ENCODE measurements around the gene HORMAD1. TPM values are rescaled to one million over a fixed set of nuclear protein-coding genes. Genes with fewer than 3 reads are reported as not detected.
"Not testable (repeated sequence)": the region's sequence is repeated elsewhere in the genome, so short reads cannot be mapped to it uniquely, and the experiment has no call there.

HORMAD1 gene
- 10 to 100 TPM in 1 of 4 donors, 1 to 10 TPM in 2, not detected in 1; 6.7 to 11.3 (median 8.4) TPM for total RNA-seq

DNA sequence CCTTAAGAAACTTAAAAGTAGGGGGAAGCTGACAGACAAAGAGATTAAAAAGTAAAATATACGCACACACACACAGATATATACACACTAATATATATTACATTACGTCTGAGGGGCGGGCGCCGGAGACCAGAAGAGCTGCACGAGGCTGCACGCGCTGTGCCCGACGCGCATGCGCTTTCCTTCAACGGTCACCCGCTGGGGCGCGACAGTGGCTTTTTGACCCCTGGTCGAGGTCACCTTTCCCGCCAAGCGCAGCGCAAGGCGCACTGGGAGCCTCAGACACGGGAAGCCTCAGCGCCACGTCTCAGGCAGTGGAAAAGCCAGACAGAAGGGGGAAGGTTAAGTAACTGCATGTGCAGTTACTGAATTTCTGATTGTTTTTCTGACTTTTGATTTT is at the start of gene HORMAD1:
HORMAD1 (minus strand) TSS at position 193 of the 400 bp plus-strand sequence. CDS start 1,390 bp downstream, outside the sequence.
- 97% methylated on average over 24 of the region's 24 CpGs for WGBS
- no peaks in the 10 kb centered on the region for H3K27me3 ChIP-seq
- no peak for DNase-seq (ENCODE audit: low spot score in 2 of 2)
- H3K4me1 ChIP-seq = no peaks in the 10 kb centered on the region
- H3K27ac ChIP-seq = no peak within 1 kb of the TSS
- TF ChIP-seq, protein P1, sequence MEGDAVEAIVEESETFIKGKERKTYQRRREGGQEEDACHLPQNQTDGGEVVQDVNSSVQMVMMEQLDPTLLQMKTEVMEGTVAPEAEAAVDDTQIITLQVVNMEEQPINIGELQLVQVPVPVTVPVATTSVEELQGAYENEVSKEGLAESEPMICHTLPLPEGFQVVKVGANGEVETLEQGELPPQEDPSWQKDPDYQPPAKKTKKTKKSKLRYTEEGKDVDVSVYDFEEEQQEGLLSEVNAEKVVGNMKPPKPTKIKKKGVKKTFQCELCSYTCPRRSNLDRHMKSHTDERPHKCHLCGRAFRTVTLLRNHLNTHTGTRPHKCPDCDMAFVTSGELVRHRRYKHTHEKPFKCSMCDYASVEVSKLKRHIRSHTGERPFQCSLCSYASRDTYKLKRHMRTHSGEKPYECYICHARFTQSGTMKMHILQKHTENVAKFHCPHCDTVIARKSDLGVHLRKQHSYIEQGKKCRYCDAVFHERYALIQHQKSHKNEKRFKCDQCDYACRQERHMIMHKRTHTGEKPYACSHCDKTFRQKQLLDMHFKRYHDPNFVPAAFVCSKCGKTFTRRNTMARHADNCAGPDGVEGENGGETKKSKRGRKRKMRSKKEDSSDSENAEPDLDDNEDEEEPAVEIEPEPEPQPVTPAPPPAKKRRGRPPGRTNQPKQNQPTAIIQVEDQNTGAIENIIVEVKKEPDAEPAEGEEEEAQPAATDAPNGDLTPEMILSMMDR (IDR thresholded peaks at IDR 0.05) = no peak
- no peak for TF ChIP-seq POLR2AphosphoS5 (IDR thresholded peaks at IDR 0.05)
- no peaks in the 10 kb centered on the region for H3K36me3 ChIP-seq
- no peak within 1 kb of the TSS for H3K4me3 ChIP-seq
- no peaks in the 10 kb centered on the region for H3K9me3 ChIP-seq

DNA sequence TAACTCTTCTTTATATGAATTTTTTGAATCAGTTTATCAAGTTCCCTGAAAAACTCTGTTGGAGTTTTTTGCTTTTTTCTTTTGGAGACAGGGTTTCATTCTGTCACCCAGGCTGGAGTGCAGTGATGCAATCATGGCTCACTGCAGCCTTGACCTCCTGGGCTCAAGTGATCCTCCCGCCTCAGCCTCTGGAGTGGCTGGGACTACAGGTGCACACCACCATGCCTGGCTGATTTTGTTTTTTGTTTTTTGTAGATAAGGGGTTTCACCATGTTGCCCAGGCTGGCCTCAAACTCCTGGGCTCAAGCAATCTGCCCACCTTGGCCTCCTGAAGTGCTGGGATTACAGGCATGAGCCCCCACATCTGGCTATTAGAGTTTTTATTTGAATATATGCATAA is 47.0 kb upstream of the HORMAD1 start:
- H3K36me3 ChIP-seq; DNase-seq (ENCODE audit: low spot score in 2 of 2); H3K27ac ChIP-seq; H3K27me3 ChIP-seq; H3K4me3 ChIP-seq; H3K9me3 ChIP-seq: not testable (repeated sequence)
- H3K4me1 ChIP-seq = peaks cover 15% of the 10 kb centered on the region
- WGBS = 52% methylated on average over 1 of the region's 1 CpG

DNA sequence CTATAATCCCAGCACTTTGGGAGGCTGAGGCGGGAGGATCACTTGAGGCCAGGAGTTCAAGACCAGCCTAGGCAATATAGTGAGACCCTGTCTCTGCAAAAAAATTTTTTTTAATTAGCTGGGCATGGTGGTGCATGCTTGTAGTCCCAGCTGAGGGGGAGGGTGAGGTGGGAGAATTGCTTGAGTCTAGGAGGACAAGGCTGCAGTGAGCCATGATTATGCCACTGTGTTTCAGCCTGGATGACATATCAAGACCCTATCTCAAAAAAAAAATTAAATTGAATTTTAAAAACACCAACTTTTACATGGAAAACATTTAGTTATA is 45.2 kb upstream of the HORMAD1 start:
- H3K27me3 ChIP-seq; DNase-seq (ENCODE audit: low spot score in 2 of 2); H3K9me3 ChIP-seq; H3K36me3 ChIP-seq: not testable (repeated sequence)
- peak overlapping the region; percentile 45 for H3K4me3 ChIP-seq
- H3K4me1 ChIP-seq = peaks cover 15% of the 10 kb centered on the region
- H3K27ac ChIP-seq = peak overlapping the region; percentile 76
- 80% methylated on average over 1 of the region's 1 CpG for WGBS

DNA sequence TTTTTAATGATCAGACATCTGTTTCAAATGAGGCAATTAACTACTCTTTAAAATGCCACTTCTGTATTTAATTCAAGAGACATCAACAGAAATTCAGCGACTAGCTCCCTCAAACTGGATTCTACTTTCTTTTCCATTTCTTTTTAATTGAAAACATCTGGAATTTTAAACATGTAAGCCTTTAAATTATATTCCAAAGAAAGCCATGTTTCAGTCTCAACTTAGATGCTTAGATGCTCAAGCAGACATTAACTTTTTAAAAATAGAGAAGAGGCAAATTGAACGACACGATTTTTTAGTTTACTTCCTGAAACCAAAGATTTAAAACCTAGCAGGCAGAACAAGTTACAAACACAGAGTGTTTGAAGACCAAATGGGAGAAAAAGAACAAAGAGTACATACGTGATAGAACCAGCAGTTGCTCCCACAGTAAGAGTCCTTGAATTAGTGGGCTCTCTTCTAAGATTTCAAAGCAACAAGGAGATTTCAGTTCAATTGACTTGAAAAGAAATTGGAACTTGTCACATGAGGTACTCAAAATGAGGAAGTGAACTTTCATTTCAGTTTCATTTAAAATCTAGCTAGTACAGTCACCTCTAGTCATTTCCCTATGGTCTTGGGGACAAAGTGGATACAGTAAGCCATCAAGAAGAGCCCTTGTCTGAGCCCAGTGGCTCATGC is 44.7 kb upstream of the HORMAD1 start, which contains the start of gene CTSS:
CTSS (minus strand) TSS at position 483 of the 681 bp plus-strand sequence. CDS start 1,015 bp downstream, outside the sequence.
- H3K9me3 ChIP-seq = no peaks in the 10 kb centered on the region
- H3K27ac ChIP-seq = peak within 1 kb of the TSS; percentile 76
- DNase-seq (ENCODE audit: low spot score in 2 of 2) = no peak
- WGBS = 4% methylated on average over 4 of the region's 4 CpGs
- H3K4me1 ChIP-seq = peaks cover 15% of the 10 kb centered on the region
- H3K36me3 ChIP-seq = no peaks in the 10 kb centered on the region
- TF ChIP-seq EP300 (IDR thresholded peaks at IDR 0.05) (no peak), POLR2AphosphoS5 (IDR thresholded peaks at IDR 0.05) (no peak), POLR2A (IDR thresholded peaks at IDR 0.05) (no peak)
- TF ChIP-seq, protein P1 (IDR thresholded peaks at IDR 0.05) = no peak
- H3K27me3 ChIP-seq = no peaks in the 10 kb centered on the region
- peak within 1 kb of the TSS; percentile 45 for H3K4me3 ChIP-seq

GRCh38 chr1:150764617-150765101 is 44.0 kb upstream of the HORMAD1 start:
- DNase-seq (ENCODE audit: low spot score in 2 of 2) = no peak
- peaks cover 15% of the 10 kb centered on the region for H3K4me1 ChIP-seq
- no peak for TF ChIP-seq EP300 (IDR thresholded peaks at IDR 0.05)
- no peak for TF ChIP-seq POLR2A (IDR thresholded peaks at IDR 0.05)
- TF ChIP-seq POLR2AphosphoS5 (IDR thresholded peaks at IDR 0.05) = no peak
- TF ChIP-seq, protein P1 (IDR thresholded peaks at IDR 0.05) = no peak
- 42% methylated on average over 2 of the region's 2 CpGs for WGBS
- H3K4me3 ChIP-seq = peak overlapping the region; percentile 45
- no peaks in the 10 kb centered on the region for H3K9me3 ChIP-seq
- peak overlapping the region; percentile 76 for H3K27ac ChIP-seq
- H3K36me3 ChIP-seq = no peaks in the 10 kb centered on the region
- H3K27me3 ChIP-seq = no peaks in the 10 kb centered on the region

DNA sequence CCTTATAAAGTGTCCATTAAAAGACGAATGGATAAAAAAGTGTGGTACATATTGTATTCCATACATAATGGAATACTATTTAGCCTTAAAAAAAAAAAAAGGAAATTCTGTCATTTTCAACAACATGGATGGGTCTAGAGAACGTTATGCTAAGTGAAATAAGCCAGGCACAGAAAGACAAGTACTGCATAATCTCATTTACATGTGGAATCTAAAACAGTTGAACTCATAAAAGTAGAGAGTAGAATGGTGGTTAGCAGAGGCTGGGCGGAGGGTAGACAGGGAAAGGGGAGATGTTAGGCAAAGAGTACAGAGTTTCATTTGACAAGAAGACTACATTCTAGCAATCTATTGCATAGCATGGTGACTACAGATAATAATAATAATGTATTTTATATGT is 42.3 kb upstream of the HORMAD1 start:
- Histone ChIP-seq H3K27me3 (no peaks in the 10 kb centered on the region), H3K4me1 (peaks cover 15% of the 10 kb centered on the region), H3K4me3 (no peak overlapping the region), H3K9me3 (no peaks in the 10 kb centered on the region), H3K27ac (no peak overlapping the region), H3K36me3 (no peaks in the 10 kb centered on the region)
- TF ChIP-seq POLR2A (IDR thresholded peaks at IDR 0.05) = no peak
- no peak for TF ChIP-seq EP300 (IDR thresholded peaks at IDR 0.05)
- no peak for TF ChIP-seq POLR2AphosphoS5 (IDR thresholded peaks at IDR 0.05)
- TF ChIP-seq, protein P1 (IDR thresholded peaks at IDR 0.05) = no peak
- DNase-seq (ENCODE audit: low spot score in 2 of 2) = no peak
- 93% methylated on average over 3 of the region's 3 CpGs for WGBS
